ENCODE measurements around the gene NUP188. TPM values are rescaled to one million over a fixed set of nuclear protein-coding genes. Genes with fewer than 3 reads are reported as not detected.

Gene NUP188
- total RNA-seq, 1 donor from 2014 or later, result 37.6 TPM

DNA sequence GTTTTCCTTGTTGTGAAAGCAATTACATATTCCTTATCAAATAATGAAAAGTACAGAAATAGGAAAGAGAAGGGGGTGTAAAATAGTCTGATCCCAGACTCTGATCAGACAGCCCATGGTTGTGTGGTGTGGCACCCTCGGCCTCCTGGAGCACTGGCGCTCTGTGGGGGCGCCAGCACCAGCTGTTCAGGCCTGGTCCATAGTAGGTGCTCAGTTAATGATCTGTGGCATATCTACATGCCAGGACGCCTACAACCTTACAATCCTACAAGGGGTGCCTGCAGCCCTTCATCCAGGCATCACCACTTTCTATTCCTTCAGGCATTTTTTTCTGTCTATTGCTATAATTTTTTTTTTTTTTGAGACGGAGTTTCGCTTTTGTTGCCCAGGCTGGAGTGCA lies 105.5 kb downstream of the NUP188 start:
- TF ChIP-seq, protein P1, sequence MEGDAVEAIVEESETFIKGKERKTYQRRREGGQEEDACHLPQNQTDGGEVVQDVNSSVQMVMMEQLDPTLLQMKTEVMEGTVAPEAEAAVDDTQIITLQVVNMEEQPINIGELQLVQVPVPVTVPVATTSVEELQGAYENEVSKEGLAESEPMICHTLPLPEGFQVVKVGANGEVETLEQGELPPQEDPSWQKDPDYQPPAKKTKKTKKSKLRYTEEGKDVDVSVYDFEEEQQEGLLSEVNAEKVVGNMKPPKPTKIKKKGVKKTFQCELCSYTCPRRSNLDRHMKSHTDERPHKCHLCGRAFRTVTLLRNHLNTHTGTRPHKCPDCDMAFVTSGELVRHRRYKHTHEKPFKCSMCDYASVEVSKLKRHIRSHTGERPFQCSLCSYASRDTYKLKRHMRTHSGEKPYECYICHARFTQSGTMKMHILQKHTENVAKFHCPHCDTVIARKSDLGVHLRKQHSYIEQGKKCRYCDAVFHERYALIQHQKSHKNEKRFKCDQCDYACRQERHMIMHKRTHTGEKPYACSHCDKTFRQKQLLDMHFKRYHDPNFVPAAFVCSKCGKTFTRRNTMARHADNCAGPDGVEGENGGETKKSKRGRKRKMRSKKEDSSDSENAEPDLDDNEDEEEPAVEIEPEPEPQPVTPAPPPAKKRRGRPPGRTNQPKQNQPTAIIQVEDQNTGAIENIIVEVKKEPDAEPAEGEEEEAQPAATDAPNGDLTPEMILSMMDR (conservative IDR thresholded peaks at IDR 0.05; ENCODE audit: low read depth, low read length), result no peak
- DNase-seq (ENCODE audit: low read depth), result no peak

DNA sequence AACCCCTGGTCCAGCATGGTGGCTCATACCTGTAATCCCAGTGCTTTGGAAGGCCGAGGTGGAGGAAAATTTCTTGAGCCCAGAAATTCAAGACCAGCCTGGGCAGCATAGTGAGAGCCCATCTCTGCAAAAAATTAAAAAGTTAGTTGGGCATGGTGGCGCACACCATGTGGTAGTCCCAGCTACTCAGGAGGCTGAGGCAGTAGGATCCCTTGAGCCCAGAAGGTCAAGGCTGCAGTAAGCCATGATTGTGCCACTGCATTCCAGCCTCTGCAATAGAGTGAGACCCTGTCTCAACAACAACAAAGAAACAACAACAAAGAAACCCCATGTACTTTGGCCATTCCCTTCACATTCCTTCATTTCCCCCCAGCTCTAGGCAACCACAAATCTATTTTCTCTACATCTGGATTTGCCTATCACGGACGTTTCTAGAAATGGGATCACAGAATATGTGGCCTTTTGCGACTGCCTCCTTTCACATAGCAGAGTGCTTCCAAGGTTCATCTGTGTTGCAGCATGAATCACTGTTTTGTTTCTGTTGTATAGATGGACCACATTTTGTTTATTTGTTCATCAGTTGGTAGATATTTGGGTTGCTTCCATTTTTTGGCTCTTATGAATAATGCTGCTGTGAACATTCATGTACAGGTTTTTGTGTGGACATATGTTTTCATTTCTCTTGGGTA lies 106.8 kb downstream of the NUP188 start:
- TF ChIP-seq, protein P1 (conservative IDR thresholded peaks at IDR 0.05; ENCODE audit: low read depth, low read length), result no peak
- H3K4me3 ChIP-seq (ENCODE audit: low read depth, low read length), result no peak overlapping the region
- no peak for DNase-seq (ENCODE audit: low read depth)

More for the DNA sequence above, 105.5 kb downstream of the NUP188 start:
- H3K4me3 ChIP-seq (ENCODE audit: low read depth, low read length), result no peak overlapping the region

Other genes with a start within 250 kb of the NUP188 start
- 16.5 and 28.4 TPM in 2 replicates for gene PKN3, start 245.2 kb upstream of the NUP188 start, total RNA-seq
- 106 and 119 TPM in 2 replicates for gene ZDHHC12, start 223.6 kb upstream of the NUP188 start, total RNA-seq
- 11.5 and 15.3 TPM in 2 replicates for gene ZER1, start 175.8 kb upstream of the NUP188 start, total RNA-seq
- 11.3 and 27.1 TPM in 2 replicates for gene TBC1D13, start 160.4 kb upstream of the NUP188 start, total RNA-seq
- gene ENDOG, start 129.2 kb upstream of the NUP188 start, total RNA-seq, result 57.6 and 61.8 TPM in 2 replicates
- gene SPOUT1, start 117.9 kb upstream of the NUP188 start, total RNA-seq, result 30.2 and 30.7 TPM in 2 replicates
- 18.9 and 21.0 TPM in 2 replicates for gene KYAT1, start 65.7 kb upstream of the NUP188 start, total RNA-seq
- 98.2 and 104 TPM in 2 replicates for gene LRRC8A, start 65.6 kb upstream of the NUP188 start, total RNA-seq
- 21.2 and 22.5 TPM in 2 replicates for gene PHYHD1, start 26.7 kb upstream of the NUP188 start, total RNA-seq
- gene DOLK, start 96 bp upstream of the NUP188 start, total RNA-seq, result 12.7 and 26.1 TPM in 2 replicates
- 90.1 and 97.5 TPM in 2 replicates for gene SH3GLB2, start 80.6 kb downstream of the NUP188 start, total RNA-seq
- gene MIGA2, start 88.9 kb downstream of the NUP188 start, total RNA-seq, result 18.0 and 25.4 TPM in 2 replicates
- gene DOLPP1, start 133.4 kb downstream of the NUP188 start, total RNA-seq, result 12.7 and 23.1 TPM in 2 replicates
- 27.5 TPM in 2 replicates for gene CRAT, start 163.1 kb downstream of the NUP188 start, total RNA-seq
- 184 and 220 TPM in 2 replicates for gene PTPA, start 163.7 kb downstream of the NUP188 start, total RNA-seq
- 43.2 and 50.8 TPM in 2 replicates for gene IER5L, start 230.6 kb downstream of the NUP188 start, total RNA-seq

Data from epithelial cell of proximal tubule (primary cell).